GM19238 (cell line): ENCODE measurements around the gene FGR.
"Not testable (repeated sequence)": the region's sequence is repeated elsewhere in the genome, so short reads cannot be mapped to it uniquely, and the experiment has no call there.

ENCODE experiments used
- DNase-seq: peaks from one replicate; pipeline ENCODE4 v3.0.0; 2011; ENCODE audit warnings: low spot score; ENCODE audit not compliant: insufficient read length

The FGR gene

GRCh38 chr1:27635396-27636142 is 584 bp upstream of the FGR start:
- no peak for DNase-seq

- DNase-seq = no peak
Observed at GRCh38 chr1:27634177-27634984, 604 bp downstream of the FGR start.

DNA sequence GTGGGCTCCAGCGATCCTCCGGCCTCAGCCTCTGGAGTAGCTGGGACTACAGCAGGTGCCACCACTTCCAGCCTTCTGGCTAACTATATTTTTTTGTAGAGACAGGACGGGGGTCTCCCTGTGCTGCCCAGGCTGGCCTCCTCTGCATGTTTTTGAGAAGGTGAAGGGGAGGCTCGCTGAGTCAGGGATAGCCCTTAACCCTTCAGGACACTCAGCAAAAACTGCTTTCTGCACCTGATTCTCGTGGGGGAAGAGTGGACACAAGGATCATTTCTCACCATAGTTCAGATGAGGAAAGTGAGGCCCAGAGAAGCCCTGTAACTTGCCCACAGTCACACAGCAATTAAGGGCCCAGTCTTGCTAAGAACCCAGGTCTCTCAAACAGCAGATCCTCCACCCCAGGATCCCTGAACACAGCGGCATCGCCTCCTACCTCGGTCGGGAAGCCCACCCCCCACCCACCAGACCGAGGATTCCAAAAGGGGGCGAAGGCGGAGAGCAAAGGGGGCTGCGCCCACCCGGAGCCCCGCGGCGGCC is 1.3 kb downstream of the FGR start:
- no peak for DNase-seq

DNA sequence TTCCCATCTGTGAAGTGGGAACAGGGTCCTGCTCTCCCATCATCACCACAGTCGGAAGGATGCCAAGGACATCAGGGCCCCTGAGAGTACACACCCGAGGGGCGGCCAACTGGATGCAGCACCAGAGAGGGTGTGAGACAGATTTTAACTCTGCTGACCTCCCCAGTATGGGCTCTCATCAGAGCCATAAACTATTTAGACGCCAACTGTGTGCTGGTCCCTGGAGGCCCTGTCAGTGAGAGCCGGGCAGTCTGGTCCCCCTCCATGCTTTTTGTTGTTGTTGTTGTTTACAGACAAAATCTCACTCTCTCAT is 1.7 kb downstream of the FGR start:
- DNase-seq = no peak

GRCh38 chr1:27632387-27633297 is 2.3 kb downstream of the FGR start:
- DNase-seq = peak; percentile 67

DNA sequence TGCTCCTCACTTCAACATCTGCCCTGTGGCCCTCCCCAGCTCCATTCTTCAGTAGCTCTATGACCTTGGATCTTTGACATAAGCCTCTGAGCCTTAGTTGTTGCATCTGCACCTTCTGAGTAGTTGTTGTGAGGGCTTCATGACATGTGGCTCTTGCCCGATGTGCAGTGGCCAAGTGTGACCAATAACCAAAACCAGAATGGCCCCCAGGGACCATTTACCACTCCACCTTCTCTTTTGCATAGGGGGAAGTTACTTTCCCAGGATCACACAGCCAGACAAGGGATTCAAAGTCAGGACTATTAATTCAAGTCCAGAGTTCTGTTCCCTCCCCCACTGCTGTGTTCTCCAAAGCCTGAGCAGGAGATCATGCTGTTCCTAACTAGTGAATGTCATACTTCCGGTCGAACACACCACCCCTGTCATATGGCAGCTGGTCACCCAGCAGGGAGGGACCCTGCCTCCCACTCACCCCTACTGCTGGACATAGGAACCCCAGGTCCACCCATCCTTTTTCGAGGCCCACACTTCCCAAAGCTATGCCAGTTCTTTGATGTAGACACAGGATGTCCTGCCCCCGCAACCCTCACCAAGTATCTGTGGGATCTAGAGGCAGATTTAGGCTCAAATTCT is 4.0 kb downstream of the FGR start:
- DNase-seq = no peak

DNA sequence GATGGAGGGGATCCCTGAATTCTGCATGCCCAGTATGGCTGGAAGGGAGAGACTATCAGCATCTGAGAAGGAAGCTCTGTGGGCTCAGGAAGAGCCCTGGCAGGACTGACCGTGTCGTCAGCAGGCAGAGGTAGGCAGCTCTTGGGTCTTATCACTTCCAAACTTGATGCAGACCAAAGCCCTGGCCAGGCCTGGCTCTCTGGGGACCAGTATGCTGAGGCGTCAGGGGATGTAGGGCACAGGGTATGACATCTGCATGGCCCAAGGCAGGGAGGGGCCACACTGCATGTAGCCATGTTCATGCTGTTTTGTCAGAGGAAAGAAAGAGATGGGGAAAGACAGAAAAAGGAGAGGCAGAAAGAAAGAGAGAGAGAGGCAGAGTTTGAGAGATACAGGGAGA is 6.3 kb downstream of the FGR start:
- DNase-seq = no peak

DNA sequence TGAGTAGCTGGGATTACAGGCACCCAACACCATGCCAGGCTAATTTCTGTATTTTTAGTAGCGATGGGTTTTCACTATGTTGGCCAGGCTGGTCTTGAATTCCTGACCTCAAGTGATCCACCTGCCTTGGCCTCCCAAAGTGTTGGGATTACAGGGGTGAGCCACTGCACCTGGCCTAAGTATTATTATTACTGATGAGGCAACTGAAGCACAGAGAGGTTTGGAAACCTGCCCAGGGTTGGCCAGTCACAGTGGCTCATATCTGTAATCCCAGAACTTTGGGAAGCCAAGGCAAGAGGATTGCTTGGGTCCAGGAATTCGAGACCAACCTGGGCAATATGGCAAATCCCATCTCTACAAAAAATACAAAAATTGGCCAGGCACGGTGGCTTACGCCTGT is 7.3 kb downstream of the FGR start:
- not testable (repeated sequence) for DNase-seq

- DNase-seq = no peak
Observed at GRCh38 chr1:27627061-27627460, 7.9 kb downstream of the FGR start.

DNA sequence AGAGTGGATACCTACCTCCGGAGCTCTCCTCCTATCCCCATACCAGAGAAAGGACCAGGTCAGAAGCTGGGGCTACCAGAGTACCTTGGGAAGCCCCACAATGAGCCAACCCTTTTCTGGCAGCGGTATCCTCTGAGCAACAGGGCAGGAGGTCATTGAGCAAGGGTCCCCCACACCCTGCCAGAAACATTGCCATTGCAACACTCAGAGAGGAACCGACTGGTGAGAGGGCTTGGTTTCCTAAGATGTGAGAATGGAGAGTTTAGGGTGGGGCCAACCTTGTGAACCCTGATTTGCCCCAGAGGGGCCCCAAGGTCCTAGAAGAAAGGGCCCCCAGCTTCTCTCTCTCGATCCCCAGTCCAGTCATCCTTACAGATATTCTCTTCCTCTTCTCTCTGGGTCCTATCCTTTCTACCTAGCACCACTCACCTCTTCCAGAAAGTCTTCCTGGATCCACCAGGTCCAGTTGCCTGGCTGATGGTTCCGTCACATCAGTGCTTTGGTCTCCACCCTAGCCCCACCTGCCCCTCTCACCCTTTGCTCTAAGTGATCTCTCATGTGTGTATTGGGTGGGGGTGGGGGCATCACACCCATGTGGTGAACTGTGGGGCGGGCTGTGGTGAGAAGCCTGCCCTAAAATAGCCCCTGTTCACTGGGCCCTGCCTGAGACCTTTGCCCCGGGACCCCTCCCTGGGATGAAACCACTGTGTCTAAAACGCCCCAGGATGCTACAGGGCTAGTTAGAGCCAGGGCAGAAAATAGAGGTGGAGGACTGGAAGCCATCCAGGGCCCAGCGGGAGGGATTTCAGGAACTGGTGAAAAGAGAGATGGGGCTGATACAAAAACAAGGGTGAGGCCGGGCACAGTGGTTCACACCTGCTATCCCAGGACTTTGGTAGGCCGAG is 8.7 kb downstream of the FGR start:
- no peak for DNase-seq

GRCh38 chr1:27624467-27625178 is 10.4 kb downstream of the FGR start:
- no peak for DNase-seq

DNA sequence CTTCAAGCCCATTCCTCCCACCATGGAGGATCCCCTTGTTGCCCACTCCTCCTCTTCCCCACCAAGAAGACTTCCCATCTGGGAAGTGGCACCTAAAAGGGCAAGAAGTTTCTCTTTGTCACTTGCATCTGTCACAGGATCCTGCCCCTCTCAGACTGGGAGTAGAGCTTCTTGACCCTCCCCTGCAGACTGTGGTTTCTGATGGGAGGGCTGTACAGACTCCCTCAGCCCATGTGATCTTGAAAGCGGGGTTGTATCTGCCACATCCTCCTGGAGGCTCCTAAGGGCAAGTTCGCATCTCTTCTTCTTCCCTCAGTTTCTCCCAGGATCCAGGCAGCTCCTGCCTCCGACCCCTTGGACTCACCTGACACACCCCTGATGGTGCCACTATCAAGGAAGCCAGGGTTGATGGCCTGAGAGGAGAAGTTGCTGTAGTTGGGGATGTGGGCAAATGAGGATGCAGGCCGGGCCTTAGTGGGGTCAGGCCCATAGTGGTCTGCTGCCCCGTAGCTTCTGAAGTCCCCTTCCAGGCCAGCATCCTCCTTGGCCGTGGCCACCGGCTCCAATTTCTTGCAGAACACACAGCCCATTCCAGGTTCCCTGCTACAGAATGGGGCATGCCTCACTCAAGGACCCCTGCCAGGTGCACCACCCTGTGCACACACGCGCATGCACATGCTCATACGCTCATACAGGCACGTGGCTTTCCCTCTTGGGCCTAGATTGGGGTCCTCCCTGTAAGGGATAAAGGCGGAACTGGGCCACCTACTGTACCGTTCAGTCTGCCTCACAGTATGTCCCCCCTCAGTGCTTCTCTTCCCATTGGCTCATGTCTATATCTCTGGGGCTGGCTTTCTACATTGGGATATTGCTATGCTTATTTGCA is 11.4 kb downstream of the FGR start:
- no peak for DNase-seq

DNA sequence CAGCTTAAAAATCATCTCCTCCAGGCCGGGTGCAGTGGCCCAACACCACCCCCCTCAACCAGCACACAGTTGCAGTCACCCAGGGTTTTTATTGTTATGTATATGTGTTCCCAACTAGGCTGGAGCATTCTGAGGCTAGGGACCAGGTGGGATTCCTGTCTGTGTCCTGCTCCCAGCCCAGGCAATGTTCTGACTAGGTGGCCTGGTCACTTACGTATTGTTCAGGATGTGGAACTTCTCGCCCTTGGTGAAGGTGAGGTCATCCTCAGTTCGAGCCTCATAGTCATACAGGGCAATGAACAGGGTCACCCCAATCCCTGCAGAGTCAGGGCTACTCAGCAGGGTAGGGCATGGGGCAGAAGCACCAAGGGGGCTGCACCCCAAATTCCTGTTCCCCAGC is 12.2 kb downstream of the FGR start:
- DNase-seq = no peak

DNA sequence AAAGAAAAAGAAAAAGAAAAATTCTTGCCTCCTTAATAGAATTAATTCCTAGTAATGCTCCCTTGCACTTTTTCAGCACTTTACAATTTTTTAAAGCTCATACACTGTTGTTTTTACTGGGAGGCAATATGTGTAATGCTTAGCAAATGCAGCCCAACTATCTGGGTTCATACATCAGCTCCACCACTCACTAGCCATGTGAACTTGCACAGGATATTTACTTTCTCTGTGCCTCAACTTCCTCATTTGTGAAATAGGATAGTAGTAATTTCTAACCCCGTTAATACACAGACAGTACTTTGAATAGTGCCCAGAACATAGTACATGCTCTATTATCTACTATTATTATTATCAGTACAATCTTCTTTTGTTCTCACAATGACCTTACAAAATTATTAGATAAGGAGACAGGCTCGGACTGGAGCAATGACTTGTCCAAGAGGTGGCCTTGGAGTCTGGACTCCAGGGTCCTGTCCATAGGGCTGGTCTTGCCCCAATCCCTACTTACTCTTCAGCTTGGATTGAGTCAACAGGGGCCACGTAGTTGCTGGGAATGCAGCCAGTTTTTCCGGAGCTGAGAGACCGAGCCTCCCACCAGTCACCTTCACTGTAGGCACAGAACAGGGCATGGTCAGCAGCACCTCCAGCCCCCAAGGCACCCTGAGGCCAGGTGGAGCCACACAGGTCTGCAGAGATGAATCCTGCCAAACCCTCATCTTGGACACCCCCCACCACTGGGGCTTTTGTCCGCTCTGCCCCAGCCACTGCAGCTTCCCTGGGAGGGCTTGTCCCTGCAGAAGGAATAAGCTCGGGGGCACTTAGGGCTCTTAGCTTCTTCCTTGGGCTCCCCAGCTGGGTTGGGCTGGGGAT is 13.7 kb downstream of the FGR start:
- DNase-seq = no peak

DNA sequence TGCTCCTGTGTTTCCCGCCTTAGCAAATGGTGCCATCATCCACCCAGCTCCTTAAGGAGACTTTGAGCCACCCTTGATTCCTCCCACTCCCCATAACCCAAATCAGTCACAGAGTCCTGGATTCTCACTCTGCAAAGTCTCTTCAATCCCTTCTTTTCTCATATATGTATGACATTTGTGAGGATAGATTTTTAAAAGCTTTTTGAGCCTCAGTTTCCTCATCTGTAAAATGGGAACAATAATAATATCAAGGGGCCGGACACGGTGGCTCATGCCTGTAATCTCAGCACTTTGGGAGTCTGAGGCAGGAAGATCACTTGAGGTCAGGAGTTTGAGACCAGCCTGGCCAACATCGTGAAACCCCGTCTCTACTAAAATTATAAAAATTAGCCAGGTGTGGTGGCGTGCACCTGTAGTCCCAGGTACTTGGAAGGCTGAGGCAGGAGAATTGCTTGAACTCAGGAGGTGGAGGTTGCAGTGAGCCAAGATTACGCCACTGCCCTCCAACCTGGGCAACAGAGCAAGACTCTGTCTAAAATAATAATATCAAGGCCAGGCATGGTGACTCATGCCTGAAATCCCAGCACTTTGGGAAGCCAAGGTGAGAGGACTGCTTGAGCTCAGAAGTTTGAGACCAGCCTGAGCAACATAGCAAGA is 15.1 kb downstream of the FGR start:
- not testable (repeated sequence) for DNase-seq

DNA sequence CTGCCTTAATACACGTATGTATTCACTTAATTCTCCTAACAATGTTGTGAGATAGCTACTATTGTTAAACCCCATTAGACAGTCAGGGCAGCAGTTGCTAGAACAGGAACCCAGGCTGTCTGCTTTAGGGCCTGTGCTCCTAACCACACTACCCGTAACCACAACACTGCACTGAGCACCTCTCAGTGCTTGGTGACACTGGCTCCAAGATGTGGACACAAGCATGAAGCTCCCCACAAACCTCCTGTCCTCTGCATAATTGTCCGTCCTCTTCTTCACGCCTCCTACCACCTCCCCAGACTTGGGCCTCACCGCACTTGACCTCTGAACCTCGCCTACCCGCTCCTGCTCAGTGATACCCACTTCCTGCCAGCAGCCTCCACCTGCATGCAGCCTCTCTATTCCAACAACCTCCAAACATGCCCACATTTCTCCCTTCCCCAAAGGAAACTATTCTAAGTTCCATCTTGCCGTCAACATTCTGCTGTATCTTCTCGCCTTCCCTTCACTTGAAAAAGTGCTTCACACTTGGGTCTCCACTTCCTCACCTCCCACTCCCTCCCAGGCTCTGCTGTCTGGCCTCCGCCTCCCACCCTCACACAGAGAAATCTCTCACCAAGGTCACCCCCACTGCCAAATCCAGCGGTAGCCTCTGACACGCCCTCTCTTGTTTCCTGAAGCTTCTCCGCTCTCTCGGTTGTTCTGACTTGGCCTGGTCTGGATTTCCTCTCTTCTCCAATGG is 16.5 kb downstream of the FGR start:
- DNase-seq = no peak
